Adrenal gland (tissue), 5 donors: ENCODE data around the gene CRTC1.

Experiments
- POLR2A ChIP-seq, 2 donors: fragments of 450-650 bp; IDR thresholded peaks; one replicate each; pipeline ENCODE4 v1.6.1; 2017; ENCODE audit warnings: antibody characterized with exemption in 2 of 2, mild to moderate bottlenecking in 2 of 2, moderate library complexity in 1 of 2
- TF ChIP-seq, protein P1 (sequence below), 6 experiments: fragments of 450-650 bp in 4 of 6; fragments of 200-600 bp in 2 of 6; sonication (generic) in 1 of 6; IDR thresholded peaks; 1 replicate in 5 of 6; 2 replicates in 1 of 6; pipeline versions ENCODE4 v1.5.1 to v1.8.0; 2016 to 2021; ENCODE audit warnings: antibody characterized with exemption in 6 of 6, mild to moderate bottlenecking in 2 of 6, moderate library complexity in 1 of 6
- donor health status: DM: no; HTN: no; CAD: no.

GRCh38 chr19:18665771-18666202 is 17.7 kb upstream of the CRTC1 start:
- TF ChIP-seq, protein P1, sequence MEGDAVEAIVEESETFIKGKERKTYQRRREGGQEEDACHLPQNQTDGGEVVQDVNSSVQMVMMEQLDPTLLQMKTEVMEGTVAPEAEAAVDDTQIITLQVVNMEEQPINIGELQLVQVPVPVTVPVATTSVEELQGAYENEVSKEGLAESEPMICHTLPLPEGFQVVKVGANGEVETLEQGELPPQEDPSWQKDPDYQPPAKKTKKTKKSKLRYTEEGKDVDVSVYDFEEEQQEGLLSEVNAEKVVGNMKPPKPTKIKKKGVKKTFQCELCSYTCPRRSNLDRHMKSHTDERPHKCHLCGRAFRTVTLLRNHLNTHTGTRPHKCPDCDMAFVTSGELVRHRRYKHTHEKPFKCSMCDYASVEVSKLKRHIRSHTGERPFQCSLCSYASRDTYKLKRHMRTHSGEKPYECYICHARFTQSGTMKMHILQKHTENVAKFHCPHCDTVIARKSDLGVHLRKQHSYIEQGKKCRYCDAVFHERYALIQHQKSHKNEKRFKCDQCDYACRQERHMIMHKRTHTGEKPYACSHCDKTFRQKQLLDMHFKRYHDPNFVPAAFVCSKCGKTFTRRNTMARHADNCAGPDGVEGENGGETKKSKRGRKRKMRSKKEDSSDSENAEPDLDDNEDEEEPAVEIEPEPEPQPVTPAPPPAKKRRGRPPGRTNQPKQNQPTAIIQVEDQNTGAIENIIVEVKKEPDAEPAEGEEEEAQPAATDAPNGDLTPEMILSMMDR (IDR thresholded peaks at IDR 0.05): no peak
- TF ChIP-seq POLR2A (IDR thresholded peaks at IDR 0.05): no peak
